Endothelial cell of umbilical vein (primary cell): ENCODE data around the gene LPP. TPM values are rescaled to one million over a fixed set of nuclear protein-coding genes. Genes with fewer than 3 reads are reported as not detected.

Experiments used
- BruUV-seq: library from RNA; stranded (reverse); fragments of 400-500 nt; replicated peaks from 2 replicates; lab custom pipeline; 2021; lab: Mats Ljungman, UMichigan
- CTCF ChIA-PET: fragments of 300-600, 350-600 bp; sonication (Branson Sonifier 250); formaldehyde crosslinking; loops from one replicate; lab custom pipeline; 2021; ENCODE audit warnings: antibody characterized with exemption, inconsistent platforms; lab: Charles Lee
- POLR2A ChIA-PET: fragments of 300-600, 350-600 bp; sonication (Branson Sonifier 250); formaldehyde crosslinking; loops from one replicate; lab custom pipeline; 2021; ENCODE audit warnings: antibody characterized with exemption, inconsistent platforms; lab: Charles Lee
- DNase-seq: peaks from one replicate; pipeline ENCODE4 v3.0.0-alpha.2; 2011; ENCODE audit warnings: low read depth, low spot score
- FAIRE-seq: peaks from 2 replicates; lab custom pipeline; 2011; peaks lifted over from hg19 to GRCh38; lab: Jason Lieb, UNC
- H2AFZ ChIP-seq: 2 replicates; pipeline ENCODE4 v1.6.0; 2012; ENCODE audit warnings: low read depth, low read length, control low read depth, inconsistent platforms
- H3K27ac ChIP-seq: 2 replicates; pipeline ENCODE4 v1.5.1; 2011; ENCODE audit warnings: low read depth, mild to moderate bottlenecking, control low read depth, low read length, moderate library complexity; ENCODE audit not compliant: insufficient read depth
- H3K27me3 ChIP-seq, 2 experiments: 2 replicates each; pipeline versions ENCODE4 v1.6.0 to v1.6.1; 2011; ENCODE audit warnings: low read length in 2 of 2, mixed read lengths in 1 of 2; ENCODE audit not compliant: control insufficient read depth in 2 of 2, insufficient read depth in 2 of 2
- H3K36me3 ChIP-seq, 2 experiments: 2 replicates in 1 of 2; 3 replicates in 1 of 2; pipeline ENCODE4 v1.5.1; 2011; ENCODE audit warnings: low read length in 2 of 2, mild to moderate bottlenecking in 1 of 2, moderate library complexity in 1 of 2; ENCODE audit not compliant: control insufficient read depth in 2 of 2, insufficient read depth in 2 of 2; ENCODE audit errors: extremely low read depth in 1 of 2
- H3K4me1 ChIP-seq: 3 replicates; pipeline ENCODE4 v1.5.1; 2011; ENCODE audit warnings: mild to moderate bottlenecking, low read length; ENCODE audit not compliant: control insufficient read depth, insufficient read depth; ENCODE audit errors: extremely low read depth
- H3K4me2 ChIP-seq: 2 replicates; pipeline ENCODE4 v1.6.1; 2011; ENCODE audit warnings: low read length, control low read depth, mixed read lengths; ENCODE audit not compliant: insufficient read depth
- H3K4me3 ChIP-seq, 3 experiments: fragments of 200-600 bp in 1 of 3; sonication (generic), shearing (Covaris generic) in 1 of 3; replicated peaks in 1 of 3; 2 replicates each; pipeline ENCODE4 v1.5.1; 2011 to 2016; ENCODE audit warnings: control low read depth in 3 of 3, low read length in 3 of 3, mild to moderate bottlenecking in 2 of 3, inconsistent platforms in 1 of 3, low read depth in 1 of 3, moderate library complexity in 1 of 3; ENCODE audit not compliant: insufficient read depth in 1 of 3
- H3K79me2 ChIP-seq: 2 replicates; pipeline ENCODE4 v1.6.0; 2012; ENCODE audit warnings: low read length, inconsistent platforms; ENCODE audit not compliant: control insufficient read depth, insufficient read depth
- H3K9ac ChIP-seq: replicated peaks from 2 replicates; pipeline ENCODE3; 2011; ENCODE audit warnings: low read length, control low read depth; ENCODE audit not compliant: insufficient read depth; ENCODE audit errors: extremely low read depth
- H3K9me1 ChIP-seq: replicated peaks from 3 replicates; pipeline ENCODE4 v1.6.0; 2011; ENCODE audit warnings: mild to moderate bottlenecking, low read length; ENCODE audit not compliant: control insufficient read depth, insufficient read depth; ENCODE audit errors: extremely low read depth
- H3K9me3 ChIP-seq: replicated peaks from 2 replicates; pipeline ENCODE4 v1.5.1; 2012; ENCODE audit warnings: low read length, inconsistent platforms; ENCODE audit not compliant: control insufficient read depth, insufficient read depth
- H4K20me1 ChIP-seq: replicated peaks from 2 replicates; pipeline ENCODE3; 2011; ENCODE audit warnings: mild to moderate bottlenecking, low read length; ENCODE audit not compliant: control insufficient read depth, insufficient read depth; ENCODE audit errors: extremely low read depth
- CTCF ChIP-seq, 2 donors: IDR thresholded peaks; 1 replicate in 1 of 2; 2 replicates in 1 of 2; pipeline ENCODE4 v1.5.1; 2011; ENCODE audit warnings: low read length in 2 of 2, mild to moderate bottlenecking in 2 of 2, moderate library complexity in 2 of 2, control low read depth in 1 of 2, inconsistent platforms in 1 of 2, low read depth in 1 of 2; ENCODE audit not compliant: insufficient read depth in 1 of 2; ENCODE audit errors: extremely low read depth in 1 of 2
- EZH2 ChIP-seq: IDR thresholded peaks from 2 replicates; pipeline ENCODE4 v1.6.1; 2012; ENCODE audit warnings: borderline replicate concordance, low read depth, mild to moderate bottlenecking, moderate library complexity, low read length, inconsistent platforms; ENCODE audit not compliant: severe bottlenecking
- FOS ChIP-seq: IDR thresholded peaks from 2 replicates; pipeline ENCODE4 v1.6.1; 2011; ENCODE audit warnings: mild to moderate bottlenecking, low read length, moderate library complexity, borderline replicate concordance; ENCODE audit not compliant: insufficient read depth
- GATA2 ChIP-seq: IDR thresholded peaks from 2 replicates; pipeline ENCODE4 v1.7.0; 2011; ENCODE audit warnings: low read depth, mild to moderate bottlenecking, moderate library complexity, mixed read lengths, low read length; ENCODE audit not compliant: insufficient read length, insufficient read depth
- JUN ChIP-seq: IDR thresholded peaks from 2 replicates; pipeline ENCODE4 v1.6.1; 2011; ENCODE audit warnings: borderline replicate concordance, low read depth; ENCODE audit not compliant: insufficient read length, insufficient read depth
- MAX ChIP-seq: IDR thresholded peaks from 2 replicates; pipeline ENCODE4 v1.6.1; 2011; ENCODE audit not compliant: insufficient read depth, insufficient read length
- MYC ChIP-seq: IDR thresholded peaks from one replicate; pipeline ENCODE4 v1.6.1; 2011; ENCODE audit warnings: mild to moderate bottlenecking, low read depth, low read length
- POLR2A ChIP-seq: IDR thresholded peaks from 2 replicates; pipeline ENCODE4 v1.6.1; 2012; ENCODE audit warnings: low read depth, mild to moderate bottlenecking, control low read depth, low read length
- POLR2AphosphoS5 ChIP-seq: IDR thresholded peaks from 2 replicates; pipeline ENCODE4 v1.6.1; 2012; ENCODE audit warnings: low read depth, mild to moderate bottlenecking, control low read depth, low read length, moderate library complexity; ENCODE audit not compliant: insufficient read depth
- dilution Hi-C: fragments of 300-500 bp; cut with MboI; formaldehyde crosslinking; loops from one replicate; pipeline ENCODE4 v1.15.0; 2019; ENCODE audit warnings: low sequenced_read_pairs; ENCODE audit not compliant: extremely low pct_ligation_motif_present
- intact Hi-C: fragments of 100-400 bp; cut with micrococcal nuclease; formaldehyde crosslinking; loops from one replicate; pipeline ENCODE4 v1.10.0; 2022
- polyA plus RNA-seq, 4 experiments: library from polyadenylated mRNA; depleted of rRNA in 3 of 4; stranded (reverse) in 3 of 4; unstranded in 1 of 4; fragments of >200 nt; gene quantifications; 2 replicates each; pipeline versions ENCODE4 v1.2.1 to v1.2.3, GENCODE V29; 2011 to 2012; ENCODE audit warnings: missing spikeins in 1 of 4
- total RNA-seq: library from RNA; stranded (reverse); gene quantifications from 2 replicates; pipeline ENCODE4 v1.2.3, GENCODE V29; 2021

LPP gene
- total and polyA plus RNA-seq, 2 donors (not counting 3 experiments of a cell fraction or from before 2014, with no cell fraction given): 16.9 to 153 TPM

- Histone ChIP-seq H3K9ac (no peak overlapping the region), H3K9me3 (no peaks in the 10 kb centered on the region), H2AFZ (no peak overlapping the region), H3K4me1 (peaks cover 20% of the 10 kb centered on the region), H3K9me1 (no peaks in the 10 kb centered on the region), H3K4me3 (no peak overlapping the region), H3K27me3 (no peaks in the 10 kb centered on the region), H3K79me2 (peaks cover 64% of the 10 kb centered on the region), H3K4me2 (peak overlapping the region; percentile 22), H3K27ac (no peak overlapping the region), H3K36me3 (no peaks in the 10 kb centered on the region), H4K20me1 (peaks cover 6% of the 10 kb centered on the region)
- FAIRE-seq: no peak
- TF ChIP-seq CTCF (IDR thresholded peaks at IDR 0.05; ENCODE audit: extremely low read depth in 1 of 2, insufficient read depth in 1 of 2, low read depth in 1 of 2, low read length in 2 of 2) (no peak), POLR2AphosphoS5 (no peak), FOS (no peak), EZH2 (no peak), GATA2 (no peak), MYC (no peak), POLR2A (no peak), MAX (no peak), JUN (no peak)
- ChIA-PET POLR2A (no interaction called here), CTCF (no interaction called here)
- dilution Hi-C loops (no loop called here), intact Hi-C loops (loop anchor here (10.0 kb wide), 1 partner anchor 139 kb away; no protein-coding TSS in a partner anchor)
- no TSS peak for BruUV-seq
- DNase-seq: no peak
Observed at GRCh38 chr3:188156056-188156455, 2.1 kb downstream of the LPP start.
